DMS153 (cell line): ENCODE data around the gene RGS1.

Experiments
- DNase-seq: peaks from one replicate; lab custom pipeline; 2025; lab: John Stamatoyannopoulos, UW

The RGS1 gene

DNA sequence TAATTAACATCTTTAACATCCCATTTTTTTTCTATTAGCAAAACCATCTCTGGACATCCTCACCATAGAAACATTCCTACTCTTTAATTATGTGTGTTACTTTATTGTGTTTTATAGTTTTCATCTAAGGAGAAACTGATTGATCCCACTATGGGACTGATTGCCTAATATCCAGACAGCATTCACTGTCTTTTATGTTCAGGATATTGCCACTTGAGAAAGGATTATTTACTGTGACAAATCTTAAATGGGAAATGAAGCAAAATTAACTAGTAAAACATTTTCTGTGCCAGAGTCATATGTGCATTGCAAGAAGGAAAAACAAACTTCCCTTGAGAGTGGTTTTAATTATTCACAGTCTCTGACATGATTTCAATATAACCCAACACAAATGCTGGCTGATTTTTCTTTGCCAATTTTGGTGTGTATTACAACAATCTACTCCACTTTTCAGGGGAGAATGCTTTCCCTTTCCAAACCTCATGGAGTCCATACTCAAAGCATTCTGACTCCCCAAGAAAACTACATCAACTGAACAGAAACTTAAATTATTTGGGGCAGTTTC, 44.6 kb downstream of the RGS1 start:
- DNase-seq = no peak

DNA sequence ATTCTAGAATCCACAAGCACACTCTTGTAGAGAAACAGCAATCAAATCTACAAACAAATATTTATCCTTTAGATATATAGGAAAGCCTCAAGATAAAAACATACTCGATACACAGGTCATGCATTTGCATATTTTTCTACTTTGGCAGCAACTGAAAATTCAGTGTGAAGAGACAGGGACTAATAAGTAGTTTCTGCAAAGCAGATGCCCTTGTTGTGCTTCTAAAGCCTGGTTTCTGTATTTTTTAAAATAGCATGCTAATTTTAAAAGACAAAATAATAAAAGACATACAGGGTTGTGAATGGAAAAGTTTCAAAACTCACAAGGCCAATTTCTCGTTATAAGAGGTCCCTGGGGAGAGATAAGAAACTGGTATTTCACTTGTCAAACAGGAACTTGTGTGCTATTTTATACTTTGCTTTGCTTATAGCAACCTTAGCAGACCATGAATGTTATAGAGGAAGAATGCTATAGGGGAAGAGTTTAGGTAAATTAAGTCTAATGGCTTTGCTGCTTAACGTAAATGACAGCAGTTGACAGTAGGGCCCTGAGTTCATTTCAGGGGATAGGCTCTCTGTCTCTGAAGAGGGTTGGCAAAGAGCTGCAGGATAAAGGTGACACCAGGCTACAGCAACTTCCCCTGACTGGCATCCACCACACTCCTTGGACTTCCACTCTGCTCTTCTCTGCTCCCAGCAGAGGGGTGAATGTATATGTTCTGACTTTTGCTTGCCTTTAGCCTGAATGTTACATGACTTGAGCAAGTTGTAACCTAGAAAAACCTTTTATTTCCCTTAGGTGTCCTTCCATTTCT, 51.0 kb downstream of the RGS1 start:
- DNase-seq = no peak

DNA sequence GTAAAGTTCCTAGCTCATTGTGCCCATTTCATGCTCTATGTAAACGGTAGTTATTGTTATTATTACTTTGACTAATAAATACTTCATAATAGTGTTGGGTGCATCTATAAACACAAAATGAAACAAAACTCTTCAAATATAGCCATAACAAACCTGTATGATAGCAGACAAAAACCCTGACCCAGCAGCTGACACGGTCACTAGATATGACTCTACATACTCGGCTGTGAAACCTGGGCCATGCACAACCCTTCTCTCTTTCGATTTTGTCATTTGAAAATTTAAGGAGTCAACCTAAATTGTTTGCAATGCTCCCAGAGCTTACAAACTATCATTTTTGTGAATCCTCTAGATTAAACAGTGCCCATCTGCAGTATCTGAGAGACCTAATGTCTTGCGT, 52.3 kb downstream of the RGS1 start:
- no peak for DNase-seq

DNA sequence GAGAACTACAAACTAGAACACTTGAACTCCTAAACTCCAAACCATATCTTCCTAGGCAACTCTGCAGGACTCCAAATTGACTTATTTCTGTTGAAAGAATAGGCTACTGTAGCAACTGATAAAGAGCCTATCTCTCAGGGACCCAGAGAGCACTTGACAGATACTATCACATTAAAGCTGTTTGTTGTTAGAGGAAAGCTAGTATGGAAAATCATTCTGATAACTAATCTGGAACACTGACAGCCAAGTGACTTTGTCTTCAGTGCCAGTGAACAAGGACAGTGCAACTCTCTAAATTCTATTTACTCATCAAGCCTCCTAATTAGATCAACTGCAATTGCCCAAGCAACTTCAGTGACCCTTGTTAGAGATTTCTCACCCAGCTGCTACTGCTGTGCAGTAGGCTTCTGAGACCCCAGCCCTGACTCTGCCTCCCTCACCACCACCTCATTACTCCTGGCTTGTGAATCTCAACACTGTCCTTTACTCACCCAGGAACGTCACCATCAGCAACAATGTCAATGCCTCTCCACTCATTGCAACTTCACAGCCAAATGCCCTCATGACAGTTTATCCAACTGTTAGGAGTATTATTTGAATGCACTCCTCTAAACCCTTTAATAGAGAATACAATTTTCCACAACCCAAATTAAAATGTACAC, 53.0 kb downstream of the RGS1 start:
- DNase-seq = no peak

DNA sequence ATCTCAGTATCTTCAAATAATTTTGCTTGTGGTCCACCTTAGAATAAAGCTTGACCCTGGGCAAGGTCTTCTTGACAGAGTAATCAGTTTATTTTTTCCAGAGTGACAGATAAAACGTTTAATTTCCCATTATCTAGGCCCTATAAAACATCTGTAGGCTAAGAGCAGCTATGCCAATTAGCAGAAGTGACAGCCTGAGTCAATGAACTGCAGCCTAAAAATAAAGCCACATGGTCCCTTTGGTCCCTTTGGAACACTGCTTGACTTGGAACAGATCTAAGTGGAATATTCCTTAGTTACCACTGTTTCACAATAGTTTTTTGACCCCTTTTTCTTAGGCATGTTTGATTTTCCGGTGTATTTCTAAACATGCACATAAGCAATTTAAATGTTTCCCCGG, 54.0 kb downstream of the RGS1 start:
- no peak for DNase-seq
